B cell (primary cell): ENCODE results near the gene PHC3. TPM values are rescaled to one million over a fixed set of nuclear protein-coding genes. Genes with fewer than 3 reads are reported as not detected.
A peak's percentile ranks its signal among the peaks of the same experiment; 100 is the strongest.

Experiments used
- ATAC-seq: fragments of 200-7000 bp; cut with Tn5 transposase; one replicate; pipeline ENCODE4 v1.10.0; 2021; ENCODE audit warnings: low read depth, mild to moderate bottlenecking, moderate number of reproducible peaks, moderate library complexity
- CTCF ChIA-PET: fragments of 350-600 bp; sonication (Branson Sonifier 250); formaldehyde crosslinking; loops from one replicate; lab custom pipeline; 2021; ENCODE audit warnings: antibody characterized with exemption, inconsistent platforms; lab: Charles Lee
- POLR2A ChIA-PET: fragments of 350-600 bp; sonication (Branson Sonifier 250); formaldehyde crosslinking; loops from one replicate; lab custom pipeline; 2021; ENCODE audit warnings: antibody characterized with exemption; lab: Charles Lee
- DNase-seq: peaks from one replicate; pipeline ENCODE4 v3.0.0; 2013
- H2AFZ ChIP-seq: 2 replicates; pipeline ENCODE4 v1.6.1; 2012; ENCODE audit warnings: mild to moderate bottlenecking, low read depth, low read length; ENCODE audit not compliant: insufficient read depth, poor library complexity, severe bottlenecking
- H3K27ac ChIP-seq, 2 donors: 1 replicate in 1 of 2; 2 replicates in 1 of 2; pipeline ENCODE4 v1.5.1; 2012 to 2013; ENCODE audit warnings: low read length in 2 of 2, mild to moderate bottlenecking in 2 of 2, moderate library complexity in 1 of 2
- H3K27me3 ChIP-seq, 4 experiments: fragments of 200-600 bp in 1 of 4; sonication (generic) in 1 of 4; replicated peaks in 1 of 4; 1 replicate in 2 of 4; 2 replicates in 2 of 4; pipeline versions ENCODE4 v1.6.1 to v1.7.0; 2013 to 2016; ENCODE audit warnings: low read length in 3 of 4, mild to moderate bottlenecking in 2 of 4, mixed read lengths in 1 of 4, moderate library complexity in 1 of 4; ENCODE audit not compliant: insufficient read depth in 4 of 4, control insufficient read depth in 3 of 4; ENCODE audit errors: control extremely low read depth in 1 of 4
- H3K36me3 ChIP-seq, 2 experiments: replicated peaks in 1 of 2; 1 replicate in 1 of 2; 2 replicates in 1 of 2; pipeline versions ENCODE4 v1.6.1 to v1.7.1; 2013; ENCODE audit warnings: low read length in 1 of 2; ENCODE audit not compliant: insufficient read depth in 2 of 2, control insufficient read depth in 1 of 2; ENCODE audit errors: control extremely low read depth in 1 of 2, extremely low read depth in 1 of 2
- H3K4me1 ChIP-seq, 2 donors: fragments of 200-600 bp in 1 of 2; sonication (generic) in 1 of 2; 1 replicate in 1 of 2; 2 replicates in 1 of 2; pipeline versions ENCODE4 v1.5.1 to v1.6.1; 2013 to 2017; ENCODE audit warnings: low read length in 2 of 2; ENCODE audit not compliant: control insufficient read depth in 2 of 2, insufficient read depth in 2 of 2
- H3K4me2 ChIP-seq: replicated peaks from 2 replicates; pipeline ENCODE3; 2012; ENCODE audit warnings: mild to moderate bottlenecking, low read depth, low read length; ENCODE audit not compliant: poor library complexity, severe bottlenecking
- H3K4me3 ChIP-seq, 5 experiments: fragments of 200-600 bp in 1 of 5; sonication (generic) in 1 of 5; 1 replicate in 3 of 5; 2 replicates in 2 of 5; pipeline versions ENCODE4 v1.5.1 to v1.7.0; 2011 to 2016; ENCODE audit warnings: low read length in 4 of 5, mild to moderate bottlenecking in 4 of 5, low read depth in 2 of 5, control low read depth in 1 of 5, moderate library complexity in 1 of 5; ENCODE audit not compliant: insufficient read depth in 1 of 5; ENCODE audit errors: control extremely low read depth in 1 of 5, extremely low read depth in 1 of 5
- H3K79me2 ChIP-seq: fragments of 200-600 bp; sonication (generic); one replicate; pipeline ENCODE4 v1.6.0; 2016; ENCODE audit warnings: low read length; ENCODE audit not compliant: control insufficient read depth, insufficient read depth
- H3K9ac ChIP-seq: fragments of 200-600 bp; sonication (generic); 2 replicates; pipeline ENCODE4 v1.6.1; 2017; ENCODE audit warnings: mild to moderate bottlenecking, low read length, moderate library complexity
- H3K9me3 ChIP-seq, 3 donors: one replicate each; pipeline versions ENCODE4 v1.6.1 to v1.7.1; 2013; ENCODE audit warnings: low read length in 2 of 3; ENCODE audit not compliant: control insufficient read depth in 2 of 3, insufficient read depth in 1 of 3; ENCODE audit errors: control extremely low read depth in 1 of 3
- H4K20me1 ChIP-seq: 2 replicates; pipeline ENCODE4 v1.6.0; 2012; ENCODE audit warnings: mild to moderate bottlenecking, low read length; ENCODE audit not compliant: insufficient read depth, control insufficient read depth, poor library complexity, severe bottlenecking
- H3K27ac Mint-ChIP-seq: one replicate; pipeline ENCODE4 v1.8.0; 2021; ENCODE audit warnings: mixed read lengths
- H3K27me3 Mint-ChIP-seq: one replicate; pipeline ENCODE4 v1.8.0; 2021; ENCODE audit warnings: mixed read lengths
- H3K4me1 Mint-ChIP-seq: one replicate; pipeline ENCODE4 v1.8.0; 2021; ENCODE audit warnings: mixed read lengths
- H3K4me3 Mint-ChIP-seq: one replicate; pipeline ENCODE4 v1.8.0; 2021; ENCODE audit warnings: mixed read lengths
- H3K9me3 Mint-ChIP-seq: one replicate; pipeline ENCODE4 v1.8.0; 2022; ENCODE audit warnings: mixed read lengths; ENCODE audit not compliant: insufficient read depth
- CTCF ChIP-seq: fragments of 200-600 bp; IDR thresholded peaks from one replicate; pipeline ENCODE4 v1.8.0; 2022; ENCODE audit warnings: antibody characterized with exemption, mild to moderate bottlenecking
- EZH2 ChIP-seq: IDR thresholded peaks from 2 replicates; pipeline ENCODE4 v1.6.1; 2012; ENCODE audit warnings: borderline replicate concordance, low read depth, mild to moderate bottlenecking, moderate library complexity, low read length; ENCODE audit not compliant: insufficient read depth, poor library complexity, severe bottlenecking
- WGBS: methylation state at CpG from one replicate; pipeline ENCODE4 v1.1.5; 2013; ENCODE audit warnings: missing lambda C conversion rate; ENCODE audit not compliant: insufficient coverage; 5-methylcytosine and 5-hydroxymethylcytosine counted together
- intact Hi-C: fragments of 100-400 bp; cut with micrococcal nuclease; formaldehyde crosslinking; loops from one replicate; pipeline ENCODE4 v1.10.0; 2022
- polyA plus RNA-seq: library from polyadenylated mRNA; depleted of rRNA; stranded (reverse); fragments of >200 nt; gene quantifications from 2 replicates; pipeline ENCODE4 v1.2.3, GENCODE V29; 2012
- total RNA-seq, 2 donors: library from RNA; stranded (reverse); fragments of 120-200 nt in 1 of 2; gene quantifications; 1 replicate in 1 of 2; 2 replicates in 1 of 2; pipeline versions ENCODE4 v1.2.3 to v1.2.4, GENCODE V29; 2013 to 2022

Gene PHC3
- total and polyA plus RNA-seq, 2 donors (not counting 1 experiment from before 2014, with no cell fraction given), result 51.8 to 159 TPM

DNA sequence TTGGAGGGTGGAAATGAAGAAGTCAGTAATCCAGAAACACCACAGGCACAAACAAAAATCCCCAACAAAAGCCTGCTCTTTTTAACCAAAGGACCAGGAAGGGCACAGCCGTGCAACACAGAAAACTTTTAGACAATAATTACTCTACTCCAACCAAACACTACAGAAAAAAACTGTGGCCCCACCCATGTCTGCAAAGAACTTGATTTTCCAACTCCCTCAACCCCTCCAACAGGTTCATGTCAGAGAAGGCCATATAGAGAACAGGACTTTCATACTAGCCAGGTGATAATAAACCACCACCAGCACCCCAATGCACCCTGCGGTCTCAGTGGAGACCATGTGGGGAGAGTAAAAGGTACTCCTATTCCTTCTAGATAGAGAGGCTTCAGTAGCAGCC lies 16.8 kb downstream of the PHC3 start:
- Histone ChIP-seq H3K79me2 (peaks cover 99% of the 10 kb centered on the region), H4K20me1 (peaks cover 31% of the 10 kb centered on the region), H3K4me1 (peaks cover 12 to 16% of the 10 kb centered on the region in 2 donors), H2AFZ (no peak overlapping the region), H3K4me2 (no peak overlapping the region), H3K9ac (no peak overlapping the region), H3K9me3 (no peaks in the 10 kb centered on the region), H3K4me3 (no peak overlapping the region), H3K36me3 (peaks cover 15 to 82% of the 10 kb centered on the region in 2 experiments), H3K27ac (peak overlapping the region in 1 of 2 donors; percentile 70), H3K27me3 (no peaks in the 10 kb centered on the region)
- intact Hi-C loops, result loop anchor here (5.0 kb wide), 1 partner anchor 42 kb away; no protein-coding TSS in a partner anchor
- no peaks in the 10 kb centered on the region for H3K9me3 Mint-ChIP-seq
- H3K27ac Mint-ChIP-seq, result peak overlapping the region; percentile 57
- DNase-seq, result no peak
- ChIA-PET POLR2A (interaction anchor here (0.9 kb wide), 1 partner anchor 10 kb away, joined by 4 read pairs; no protein-coding TSS in a partner anchor), CTCF (interaction anchor here (1.6 kb wide), 1 partner anchor 10 kb away, joined by 5 read pairs; no protein-coding TSS in a partner anchor)
- no peaks in the 10 kb centered on the region for H3K27me3 Mint-ChIP-seq
- peaks cover 45% of the 10 kb centered on the region for H3K4me1 Mint-ChIP-seq
- H3K4me3 Mint-ChIP-seq, result no peak overlapping the region
- WGBS, result 88% methylated on average over 1 of the region's 2 CpGs
- no peak for ATAC-seq
- no peak for TF ChIP-seq CTCF
- TF ChIP-seq EZH2, result no peak

GRCh38 chr3:170163956-170164645 lies 17.4 kb downstream of the PHC3 start:
- H3K9me3 ChIP-seq, result peaks cover 0 to under 1% (median 0%) of the 10 kb centered on the region in 3 donors
- ChIA-PET POLR2A (interaction anchor here (0.7 kb wide), 1 partner anchor 15 kb away, joined by 4 read pairs; no protein-coding TSS in a partner anchor), CTCF (interaction anchor here (0.5 to 1.6 kb wide), 3 partner anchors 9 to 273 kb away, joined by 3 to 6 read pairs (median 5); no protein-coding TSS in a partner anchor)
- intact Hi-C loops, result loop anchor here (5.0 kb wide), 1 partner anchor 42 kb away; no protein-coding TSS in a partner anchor
- H3K27me3 Mint-ChIP-seq, result no peaks in the 10 kb centered on the region
- H3K4me1 Mint-ChIP-seq, result peaks cover 50% of the 10 kb centered on the region
- H3K27ac Mint-ChIP-seq, result peak overlapping the region; percentile 57
- H3K79me2 ChIP-seq, result peaks cover 98% of the 10 kb centered on the region
- no peak overlapping the region for H2AFZ ChIP-seq
- no peaks in the 10 kb centered on the region for H3K27me3 ChIP-seq
- H3K4me1 ChIP-seq, result peaks cover 12 to 19% of the 10 kb centered on the region in 2 donors
- no peak overlapping the region for H3K9ac ChIP-seq
- no peak overlapping the region for H3K4me3 ChIP-seq
- H3K4me3 Mint-ChIP-seq, result no peak overlapping the region
- H3K4me2 ChIP-seq, result no peak overlapping the region
- H4K20me1 ChIP-seq, result peaks cover 27% of the 10 kb centered on the region
- no CpG with 5 or more reads among the region's 4 CpGs for WGBS
- H3K9me3 Mint-ChIP-seq, result no peaks in the 10 kb centered on the region
- peaks cover 15 to 77% of the 10 kb centered on the region in 2 experiments for H3K36me3 ChIP-seq
- TF ChIP-seq CTCF (no peak), EZH2 (no peak)
- DNase-seq (no peak), ATAC-seq (no peak)
- H3K27ac ChIP-seq, result peak overlapping the region in 1 of 2 donors; percentile 70
